IMR-90 (cell line): ENCODE results near the gene LRRC14B. TPM values are rescaled to one million over a fixed set of nuclear protein-coding genes. Genes with fewer than 3 reads are reported as not detected.

Source experiments
- ATAC-seq: fragments of 200-7000 bp; cut with Tn5 transposase; 2 replicates; pipeline ENCODE4 v1.9.1; 2020; ENCODE audit warnings: low read depth, mild to moderate bottlenecking, moderate library complexity
- BruUV-seq: library from RNA; stranded (reverse); fragments of 400-500 nt; replicated peaks from 2 replicates; lab custom pipeline; 2021; lab: Mats Ljungman, UMichigan
- CTCF ChIA-PET: fragments of 300-600 bp; formaldehyde crosslinking; extraction: SDS; loops from one replicate; lab custom pipeline; 2021; ENCODE audit warnings: antibody characterized with exemption; lab: Yijun Ruan, JAX
- POLR2A ChIA-PET: fragments of 300-600 bp; sonication (Branson Sonifier 250); formaldehyde crosslinking; loops from one replicate; lab custom pipeline; 2022; ENCODE audit warnings: antibody characterized with exemption; ENCODE audit not compliant: unreplicated experiment; lab: Charles Lee
- DNase-seq: peaks from one replicate; pipeline ENCODE4 v3.0.0; 2013
- H2AFZ ChIP-seq: replicated peaks from 2 replicates; pipeline ENCODE3; 2013; ENCODE audit warnings: low read length, mild to moderate bottlenecking; ENCODE audit not compliant: poor library complexity
- H2AK5ac ChIP-seq: 2 replicates; pipeline ENCODE4 v1.6.1; 2013; ENCODE audit warnings: low read depth, low read length, inconsistent platforms
- H2AK9ac ChIP-seq: replicated peaks from 2 replicates; pipeline ENCODE3; 2013; ENCODE audit warnings: mild to moderate bottlenecking, low read depth, low read length, moderate library complexity; ENCODE audit not compliant: poor library complexity
- H2BK120ac ChIP-seq: 2 replicates; pipeline ENCODE4 v1.6.1; 2013; ENCODE audit warnings: low read depth, low read length, inconsistent platforms
- H2BK15ac ChIP-seq: 3 replicates; pipeline ENCODE4 v1.6.1; 2013; ENCODE audit warnings: low read depth, low read length, inconsistent platforms
- H2BK20ac ChIP-seq: 2 replicates; pipeline ENCODE4 v1.6.1; 2013; ENCODE audit warnings: low read depth, mild to moderate bottlenecking, inconsistent platforms, low read length, moderate library complexity
- H2BK5ac ChIP-seq: 2 replicates; pipeline ENCODE4 v1.6.1; 2013; ENCODE audit warnings: mild to moderate bottlenecking, low read depth, low read length, inconsistent platforms; ENCODE audit not compliant: poor library complexity, severe bottlenecking
- H3K14ac ChIP-seq: replicated peaks from 2 replicates; pipeline ENCODE4 v1.6.1; 2013; ENCODE audit warnings: low read depth, low read length, inconsistent platforms
- H3K18ac ChIP-seq: 2 replicates; pipeline ENCODE4 v1.6.1; 2013; ENCODE audit warnings: low read depth, low read length, control low read depth
- H3K23ac ChIP-seq: 2 replicates; pipeline ENCODE4 v1.6.1; 2013; ENCODE audit warnings: low read depth, low read length, inconsistent platforms
- H3K27ac ChIP-seq: 2 replicates; pipeline ENCODE4 v1.5.1; 2013; ENCODE audit warnings: mild to moderate bottlenecking, control low read depth, low read length; ENCODE audit not compliant: insufficient read depth
- H3K27me3 ChIP-seq: 2 replicates; pipeline ENCODE4 v1.6.1; 2013; ENCODE audit warnings: low read length; ENCODE audit not compliant: control insufficient read depth, insufficient read depth
- H3K36me3 ChIP-seq: 2 replicates; pipeline ENCODE4 v1.6.1; 2013; ENCODE audit warnings: low read length, mixed read lengths; ENCODE audit not compliant: control insufficient read depth, insufficient read depth
- H3K4ac ChIP-seq: 2 replicates; pipeline ENCODE4 v1.6.1; 2013; ENCODE audit warnings: low read depth, low read length, inconsistent platforms
- H3K4me1 ChIP-seq: 2 replicates; pipeline ENCODE4 v1.6.1; 2013; ENCODE audit warnings: low read length, mixed read lengths; ENCODE audit not compliant: control insufficient read depth, insufficient read depth
- H3K4me2 ChIP-seq: 2 replicates; pipeline ENCODE4 v1.6.1; 2013; ENCODE audit warnings: low read depth, mild to moderate bottlenecking, control low read depth, low read length, moderate library complexity
- H3K4me3 ChIP-seq: 2 replicates; pipeline ENCODE4 v1.5.1; 2013; ENCODE audit warnings: low read depth, mild to moderate bottlenecking, control low read depth, low read length, moderate library complexity; ENCODE audit not compliant: insufficient read depth
- H3K56ac ChIP-seq: 2 replicates; pipeline ENCODE4 v1.6.1; 2013; ENCODE audit warnings: low read length, inconsistent platforms; ENCODE audit not compliant: insufficient read depth; ENCODE audit errors: extremely low read depth
- H3K79me1 ChIP-seq, 2 experiments: 2 replicates each; pipeline ENCODE4 v1.6.1; 2013; ENCODE audit warnings: low read length in 2 of 2, inconsistent platforms in 1 of 2, low read depth in 1 of 2
- H3K9ac ChIP-seq: 2 replicates; pipeline ENCODE4 v1.6.1; 2013; ENCODE audit warnings: low read depth, low read length, control low read depth
- H3K9me1 ChIP-seq: 2 replicates; pipeline ENCODE4 v1.6.1; 2013; ENCODE audit warnings: low read length, inconsistent platforms; ENCODE audit not compliant: insufficient read depth
- H3K9me3 ChIP-seq: 2 replicates; pipeline ENCODE4 v1.6.1; 2013; ENCODE audit warnings: low read length; ENCODE audit not compliant: control insufficient read depth, insufficient read depth
- H4K20me1 ChIP-seq: 2 replicates; pipeline ENCODE4 v1.6.1; 2013; ENCODE audit warnings: low read length, inconsistent platforms; ENCODE audit not compliant: insufficient read depth
- H4K5ac ChIP-seq: 2 replicates; pipeline ENCODE4 v1.6.1; 2013; ENCODE audit warnings: mild to moderate bottlenecking, low read depth, low read length, control low read depth
- H4K8ac ChIP-seq, 2 experiments: 2 replicates each; pipeline ENCODE4 v1.6.1; 2013; ENCODE audit warnings: low read depth in 2 of 2, low read length in 2 of 2, control low read depth in 1 of 2, inconsistent platforms in 1 of 2
- H4K91ac ChIP-seq: 2 replicates; pipeline ENCODE4 v1.6.1; 2013; ENCODE audit warnings: low read depth, low read length, inconsistent platforms; ENCODE audit not compliant: insufficient read depth
- USF2 ChIP-seq: fragments of 150-350 bp; IDR thresholded peaks from 2 replicates; pipeline ENCODE4 v1.6.1; 2017; ENCODE audit warnings: mild to moderate bottlenecking, antibody characterized with exemption, low read length, low read depth
- WGBS, 2 experiments: methylation state at CpG; one replicate each; pipeline versions ENCODE4 v1.1.5 to v1.1.7; 2013; ENCODE audit warnings: missing lambda C conversion rate in 2 of 2; ENCODE audit not compliant: insufficient read length in 1 of 2; ENCODE audit errors: extremely low coverage in 2 of 2; 5-methylcytosine and 5-hydroxymethylcytosine counted together
- dilution Hi-C: fragments of 300-500 bp; cut with HindIII; formaldehyde crosslinking; loops from one replicate; pipeline ENCODE4 v1.14.3; 2018; ENCODE audit warnings: low sequenced_read_pairs; ENCODE audit not compliant: unreplicated experiment
- in situ Hi-C: fragments of 300-500 bp; cut with MboI; formaldehyde crosslinking; loops from 3 replicates; pipeline ENCODE4 v1.14.3; 2019; ENCODE audit warnings: low sequenced_read_pairs, inconsistent platforms, mixed read lengths
- intact Hi-C: fragments of 100-400 bp; cut with micrococcal nuclease; formaldehyde crosslinking; loops from 2 replicates; pipeline ENCODE4 v1.10.0; 2022
- polyA plus RNA-seq, 3 experiments: library from polyadenylated mRNA; depleted of rRNA; stranded (reverse); fragments of >200 nt; gene quantifications; 2 replicates each; pipeline ENCODE4 v1.2.3, GENCODE V29; 2012; ENCODE audit warnings: low replicate concordance in 1 of 3
- total RNA-seq: library from RNA; depleted of rRNA; stranded (reverse); fragments of >200 nt; gene quantifications from 2 replicates; pipeline ENCODE4 v1.2.3, GENCODE V29; 2012

Gene LRRC14B
- total and polyA plus RNA-seq, 2 of the 4 experiments (the other 2 are of a cell fraction): not detected

GRCh38 chr5:198516-199196 is 7.4 kb downstream of the LRRC14B start:
- Histone ChIP-seq H3K27ac (no peak overlapping the region), H3K9ac (no peak overlapping the region), H4K20me1 (no peaks in the 10 kb centered on the region; the same call in none of the 2 replicates), H3K23ac (no peak overlapping the region), H2BK15ac (no peak overlapping the region), H2BK120ac (no peak overlapping the region), H3K56ac (no peak overlapping the region), H2AK9ac (no peak overlapping the region), H3K4me1 (no peaks in the 10 kb centered on the region), H3K27me3 (no peaks in the 10 kb centered on the region; the same call in 1 of the 2 replicates), H4K8ac (no peak overlapping the region), H3K4ac (no peak overlapping the region), H4K5ac (no peak overlapping the region), H3K14ac (no peak overlapping the region), H3K9me1 (peaks cover 2% of the 10 kb centered on the region; the same call in 1 of the 2 replicates), H3K9me3 (no peaks in the 10 kb centered on the region), H2BK20ac (no peak overlapping the region), H3K4me3 (no peak overlapping the region), H3K36me3 (peaks cover 7% of the 10 kb centered on the region), H2AFZ (no peak overlapping the region), H3K79me1 (peaks cover 0 to 10% of the 10 kb centered on the region in 2 experiments; a peak in 2 of 4 replicates), H4K91ac (no peak overlapping the region), H3K4me2 (no peak overlapping the region), H2AK5ac (no peak overlapping the region; the same call in 1 of the 2 replicates), H2BK5ac (no peak overlapping the region), H3K18ac (no peak overlapping the region)
- ATAC-seq (no peak), DNase-seq (no peak)
- dilution Hi-C loops (no loop called here), in situ Hi-C loops (no loop called here), intact Hi-C loops (no loop called here)
- POLR2A ChIA-PET: no interaction called here
- CTCF ChIA-PET: no interaction called here
- 95% methylated on average over 16 of the region's 21 CpGs; no CpG with 5 or more reads in 1 of the 2 experiments for WGBS, 2 experiments
- TF ChIP-seq USF2: no peak
- no TSS peak for BruUV-seq
